Activated CD8-positive, alpha-beta T cell treated with anti-CD3 and anti-CD28 coated beads, Interleukin-2, amount 10 ng/mL, durations not matched to agents 7 days and 5 days (primary cell): ENCODE measurements around the gene DACT2. TPM values are rescaled to one million over a fixed set of nuclear protein-coding genes. Genes with fewer than 3 reads are reported as not detected.
"Not testable (repeated sequence)": the region's sequence is repeated elsewhere in the genome, so short reads cannot be mapped to it uniquely, and the experiment has no call there.

ENCODE experiments used
- ATAC-seq: fragments of 150-1000 bp; cut with Tn5 transposase; one replicate; pipeline ENCODE4 v1.10.0; 2021; ENCODE audit warnings: moderate library complexity
- CTCF ChIA-PET: fragments of 350-600 bp; sonication (Branson Sonifier 250); formaldehyde crosslinking; loops from one replicate; lab custom pipeline; 2021; ENCODE audit warnings: antibody characterized with exemption; lab: Charles Lee
- POLR2A ChIA-PET: fragments of 350-600 bp; sonication (Branson Sonifier 250); formaldehyde crosslinking; loops from one replicate; lab custom pipeline; 2021; ENCODE audit warnings: antibody characterized with exemption; lab: Charles Lee
- DNase-seq: peaks from one replicate; pipeline ENCODE4 v3.0.0-alpha.2; 2020
- H3K27ac Mint-ChIP-seq: one replicate; pipeline ENCODE4 v1.8.0; 2021; ENCODE audit warnings: mild to moderate bottlenecking, mixed read lengths
- H3K27me3 Mint-ChIP-seq: one replicate; pipeline ENCODE4 v1.8.0; 2021; ENCODE audit warnings: low read depth, mixed read lengths
- H3K36me3 Mint-ChIP-seq: one replicate; pipeline ENCODE4 v1.8.0; 2021; ENCODE audit warnings: low read depth, mixed read lengths
- H3K4me1 Mint-ChIP-seq: one replicate; pipeline ENCODE4 v1.8.0; 2021; ENCODE audit warnings: low read depth, mixed read lengths
- H3K4me3 Mint-ChIP-seq: one replicate; pipeline ENCODE4 v1.8.0; 2021; ENCODE audit warnings: mild to moderate bottlenecking, mixed read lengths
- H3K9me3 Mint-ChIP-seq: one replicate; pipeline ENCODE4 v1.8.0; 2022; ENCODE audit warnings: mixed read lengths; ENCODE audit not compliant: insufficient read depth
- total RNA-seq, 2 experiments: library from RNA; stranded (reverse); gene quantifications; one replicate each; pipeline ENCODE4 v1.2.3, GENCODE V29; 2021

The DACT2 gene
- total RNA-seq, 2 experiments from 2014 or later = not detected

GRCh38 chr6:168281826-168282225 lies 37.8 kb downstream of the DACT2 start:
- DNase-seq = no peak
- Mint-ChIP-seq H3K4me3 (no peak overlapping the region), H3K4me1 (no peaks in the 10 kb centered on the region), H3K9me3 (peaks cover 3% of the 10 kb centered on the region), H3K27me3 (no peaks in the 10 kb centered on the region), H3K27ac (no peak overlapping the region), H3K36me3 (no peaks in the 10 kb centered on the region)
- no peak for ATAC-seq
- ChIA-PET POLR2A (no interaction called here), CTCF (no interaction called here)

- DNase-seq, POLR2A ChIA-PET, H3K4me3 Mint-ChIP-seq, H3K9me3 Mint-ChIP-seq, CTCF ChIA-PET, H3K36me3 Mint-ChIP-seq, H3K27ac Mint-ChIP-seq, H3K27me3 Mint-ChIP-seq, H3K4me1 Mint-ChIP-seq, ATAC-seq: not testable (repeated sequence)
These were observed 38.3 kb downstream of the DACT2 start for GRCh38 chr6:168281314-168281713.

- DNase-seq (no peak), ATAC-seq (no peak)
- CTCF ChIA-PET = no interaction called here
- H3K36me3 Mint-ChIP-seq = no peaks in the 10 kb centered on the region
- H3K27me3 Mint-ChIP-seq = no peaks in the 10 kb centered on the region
- no peak overlapping the region for H3K27ac Mint-ChIP-seq
- peaks cover under 1% of the 10 kb centered on the region for H3K9me3 Mint-ChIP-seq
- no peaks in the 10 kb centered on the region for H3K4me1 Mint-ChIP-seq
- H3K4me3 Mint-ChIP-seq = no peak overlapping the region
- POLR2A ChIA-PET = no interaction called here
These were observed 38.7 kb downstream of the DACT2 start for GRCh38 chr6:168280899-168281245.

GRCh38 chr6:168280020-168280898 lies 39.3 kb downstream of the DACT2 start:
- Mint-ChIP-seq H3K27ac (no peak overlapping the region), H3K9me3 (no peaks in the 10 kb centered on the region), H3K4me3 (no peak overlapping the region), H3K27me3 (no peaks in the 10 kb centered on the region), H3K4me1 (no peaks in the 10 kb centered on the region), H3K36me3 (no peaks in the 10 kb centered on the region)
- DNase-seq (no peak), ATAC-seq (no peak)
- ChIA-PET CTCF (no interaction called here), POLR2A (no interaction called here)

GRCh38 chr6:168279403-168279935 lies 40.1 kb downstream of the DACT2 start:
- ChIA-PET POLR2A (no interaction called here), CTCF (no interaction called here)
- Mint-ChIP-seq H3K27ac (no peak overlapping the region), H3K9me3 (no peaks in the 10 kb centered on the region), H3K36me3 (no peaks in the 10 kb centered on the region), H3K27me3 (no peaks in the 10 kb centered on the region), H3K4me3 (no peak overlapping the region), H3K4me1 (no peaks in the 10 kb centered on the region)
- DNase-seq (no peak), ATAC-seq (no peak)

GRCh38 chr6:168278904-168279303 lies 40.7 kb downstream of the DACT2 start:
- Mint-ChIP-seq H3K4me1 (no peaks in the 10 kb centered on the region), H3K27ac (no peak overlapping the region), H3K9me3 (no peaks in the 10 kb centered on the region), H3K27me3 (no peaks in the 10 kb centered on the region), H3K36me3 (no peaks in the 10 kb centered on the region), H3K4me3 (no peak overlapping the region)
- DNase-seq (no peak), ATAC-seq (no peak)
- ChIA-PET CTCF (no interaction called here), POLR2A (no interaction called here)

GRCh38 chr6:168277274-168277669 lies 42.3 kb downstream of the DACT2 start:
- Mint-ChIP-seq H3K27ac (no peak overlapping the region), H3K4me3 (no peak overlapping the region), H3K4me1 (no peaks in the 10 kb centered on the region), H3K27me3 (peaks cover 4% of the 10 kb centered on the region), H3K36me3 (no peaks in the 10 kb centered on the region), H3K9me3 (no peaks in the 10 kb centered on the region)
- ATAC-seq (no peak), DNase-seq (no peak)
- CTCF ChIA-PET = no interaction called here
- POLR2A ChIA-PET = no interaction called here

GRCh38 chr6:168276576-168277273 lies 42.9 kb downstream of the DACT2 start:
- no peaks in the 10 kb centered on the region for H3K4me1 Mint-ChIP-seq
- H3K27me3 Mint-ChIP-seq = peaks cover 4% of the 10 kb centered on the region
- no peak overlapping the region for H3K4me3 Mint-ChIP-seq
- no peaks in the 10 kb centered on the region for H3K9me3 Mint-ChIP-seq
- CTCF ChIA-PET = no interaction called here
- no peak overlapping the region for H3K27ac Mint-ChIP-seq
- H3K36me3 Mint-ChIP-seq = no peaks in the 10 kb centered on the region
- ATAC-seq (no peak), DNase-seq (no peak)
- POLR2A ChIA-PET = no interaction called here

GRCh38 chr6:168275168-168275567 lies 44.4 kb downstream of the DACT2 start:
- no peaks in the 10 kb centered on the region for H3K36me3 Mint-ChIP-seq
- no peak for DNase-seq
- no peak overlapping the region for H3K4me3 Mint-ChIP-seq

GRCh38 chr6:168274037-168274952 lies 45.3 kb downstream of the DACT2 start:
- CTCF ChIA-PET = no interaction called here
- DNase-seq (no peak), ATAC-seq (no peak)
- POLR2A ChIA-PET = no interaction called here
- Mint-ChIP-seq H3K9me3 (no peaks in the 10 kb centered on the region), H3K4me3 (no peak overlapping the region), H3K36me3 (no peaks in the 10 kb centered on the region), H3K27ac (no peak overlapping the region), H3K4me1 (no peaks in the 10 kb centered on the region), H3K27me3 (peaks cover 4% of the 10 kb centered on the region)

More at GRCh38 chr6:168275168-168275567, 44.4 kb downstream of the DACT2 start:
- Mint-ChIP-seq H3K4me1 (no peaks in the 10 kb centered on the region), H3K27me3 (peaks cover 4% of the 10 kb centered on the region), H3K9me3 (no peaks in the 10 kb centered on the region), H3K27ac (no peak overlapping the region)
- ChIA-PET POLR2A (no interaction called here), CTCF (no interaction called here)
- no peak for ATAC-seq

- POLR2A ChIA-PET = no interaction called here
- no peaks in the 10 kb centered on the region for H3K36me3 Mint-ChIP-seq
- H3K9me3 Mint-ChIP-seq = no peaks in the 10 kb centered on the region
- CTCF ChIA-PET = no interaction called here
- no peak overlapping the region for H3K4me3 Mint-ChIP-seq
- H3K27me3 Mint-ChIP-seq = peaks cover 4% of the 10 kb centered on the region
- ATAC-seq = no peak
- DNase-seq = no peak
- no peaks in the 10 kb centered on the region for H3K4me1 Mint-ChIP-seq
- no peak overlapping the region for H3K27ac Mint-ChIP-seq
These were observed 46.0 kb downstream of the DACT2 start for GRCh38 chr6:168273441-168274036.
